MM.1S (cell line): ENCODE data around the gene ITPRIP.
A peak's percentile ranks its signal among the peaks of the same experiment; 100 is the strongest.

ENCODE experiments used
- DNase-seq: peaks from one replicate; pipeline ENCODE4 v3.0.0-alpha.2; 2015
- H2AFZ ChIP-seq: fragments of 300-600 bp; sonication (generic); 2 replicates; pipeline ENCODE4 v1.6.0; 2016; ENCODE audit warnings: antibody characterized with exemption, low read length
- H3F3A ChIP-seq: fragments of 300-600 bp; sonication (generic); 2 replicates; pipeline ENCODE4 v1.6.1; 2016; ENCODE audit warnings: mild to moderate bottlenecking, antibody characterized with exemption, low read length, moderate library complexity, mixed read lengths; ENCODE audit not compliant: insufficient read depth
- H3K27ac ChIP-seq: fragments of 300-600 bp; sonication (generic); 2 replicates; pipeline ENCODE4 v1.5.1; 2016; ENCODE audit warnings: mild to moderate bottlenecking, low read length
- H3K27me3 ChIP-seq: fragments of 300-600 bp; sonication (generic); replicated peaks from 2 replicates; pipeline ENCODE4 v1.6.0; 2016; ENCODE audit warnings: low read length; ENCODE audit not compliant: insufficient read depth
- H3K36me3 ChIP-seq: fragments of 300-600 bp; sonication (generic); replicated peaks from 2 replicates; pipeline ENCODE4 v1.6.1; 2016; ENCODE audit warnings: mild to moderate bottlenecking, low read length, mixed read lengths; ENCODE audit not compliant: insufficient read depth
- H3K4me1 ChIP-seq: fragments of 300-600 bp; sonication (generic); 2 replicates; pipeline ENCODE4 v1.6.1; 2016; ENCODE audit warnings: low read length, mixed read lengths
- H3K4me2 ChIP-seq: fragments of 300-600 bp; sonication (generic); 2 replicates; pipeline ENCODE4 v1.6.0; 2016; ENCODE audit warnings: low read depth, low read length
- H3K4me3 ChIP-seq: fragments of 300-600 bp; sonication (generic); 2 replicates; pipeline ENCODE4 v1.5.1; 2016; ENCODE audit warnings: low read length, mixed read lengths
- H3K79me2 ChIP-seq: fragments of 300-600 bp; sonication (generic); 2 replicates; pipeline ENCODE4 v1.6.1; 2016; ENCODE audit warnings: mixed run types, low read length, mixed read lengths
- H3K9ac ChIP-seq: fragments of 300-600 bp; sonication (generic); 2 replicates; pipeline ENCODE4 v1.6.1; 2016; ENCODE audit warnings: low read length, mixed read lengths
- H3K9me2 ChIP-seq: fragments of 300-600 bp; sonication (generic); replicated peaks from 2 replicates; pipeline ENCODE4 v1.6.1; 2016; ENCODE audit warnings: mild to moderate bottlenecking, low read length, mixed read lengths; ENCODE audit not compliant: insufficient read depth
- H3K9me3 ChIP-seq: fragments of 300-600 bp; sonication (generic); replicated peaks from 2 replicates; pipeline ENCODE4 v1.6.1; 2016; ENCODE audit warnings: mild to moderate bottlenecking, low read length, mixed read lengths; ENCODE audit not compliant: insufficient read depth
- H4K20me1 ChIP-seq: fragments of 300-600 bp; sonication (generic); 2 replicates; pipeline ENCODE4 v1.6.1; 2016; ENCODE audit warnings: mild to moderate bottlenecking, low read length, moderate library complexity, mixed read lengths; ENCODE audit not compliant: insufficient read depth
- EZH2 ChIP-seq: fragments of 300-600 bp; sonication (generic); optimal IDR thresholded peaks from 2 replicates; pipeline ENCODE3; 2017; ENCODE audit warnings: low read depth, mild to moderate bottlenecking, antibody characterized with exemption, low read length, mixed read lengths
- EZH2phosphoT487 ChIP-seq: fragments of 300-600 bp; sonication (generic); IDR thresholded peaks from 2 replicates; pipeline ENCODE4 v1.6.1; 2018; ENCODE audit warnings: antibody characterized with exemption, low read length
- TF ChIP-seq, protein P1 (sequence below): fragments of 300-600 bp; sonication (generic); IDR thresholded peaks from 2 replicates; pipeline ENCODE4 v1.5.1; 2016; ENCODE audit warnings: antibody characterized with exemption, low read length, mixed read lengths

ITPRIP gene

DNA sequence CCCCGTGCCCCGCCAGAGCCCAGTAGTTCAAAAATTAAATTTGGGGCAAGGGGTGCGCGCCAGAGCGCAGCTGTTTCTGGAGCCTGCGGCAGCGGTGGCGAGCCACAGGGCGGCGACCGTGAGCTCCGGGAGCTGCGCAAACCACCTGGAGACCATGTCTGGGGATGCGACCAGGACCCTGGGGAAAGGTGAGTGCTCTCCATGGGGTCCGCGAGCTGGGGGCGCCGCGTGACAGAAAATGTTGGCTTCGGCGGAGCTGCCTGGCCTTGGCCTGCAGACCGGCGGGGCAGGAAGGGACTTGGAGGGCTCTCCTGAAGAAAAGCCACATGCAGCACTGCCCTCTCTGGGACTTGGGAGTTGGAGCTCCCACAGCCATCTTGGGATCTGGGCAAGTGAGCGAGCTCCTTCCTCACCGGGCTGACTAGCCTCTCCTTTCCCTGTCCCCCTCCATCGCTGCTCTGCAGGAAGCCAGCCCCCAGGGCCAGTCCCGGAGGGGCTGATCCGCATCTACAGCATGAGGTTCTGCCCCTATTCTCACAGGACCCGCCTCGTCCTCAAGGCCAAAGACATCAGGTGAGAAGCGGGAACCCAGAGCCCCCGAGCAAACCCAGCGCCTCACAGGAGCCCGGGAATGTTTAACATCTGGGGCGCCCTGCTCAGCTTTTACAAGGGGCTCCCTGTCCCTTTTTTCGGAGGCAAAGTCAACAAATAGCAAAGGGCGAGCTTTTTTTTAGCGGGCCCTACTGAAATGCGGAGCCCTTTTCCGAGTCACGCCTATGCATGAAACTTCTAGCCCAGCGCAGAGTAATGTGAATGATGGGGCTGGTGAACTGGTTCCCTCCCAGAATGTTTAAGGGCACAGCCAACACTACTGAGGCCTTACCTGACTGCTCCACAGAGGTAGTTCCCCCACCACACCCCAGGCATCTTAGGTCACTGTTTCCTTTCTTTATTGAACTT is 63.2 kb downstream of the ITPRIP start:
- peak; percentile 27 for DNase-seq
- no peak overlapping the region for H3K27ac ChIP-seq
- H3K4me2 ChIP-seq = peak overlapping the region; percentile 78
- H3K27me3 ChIP-seq = 0 out of 2 replicates have a peak, but pooled peaks cover 4% of the 10 kb centered on the region
- H3K9ac ChIP-seq = peak overlapping the region; percentile 17; the same call in 1 of the 2 replicates
- H4K20me1 ChIP-seq = no peaks in the 10 kb centered on the region
- H3K36me3 ChIP-seq = no peaks in the 10 kb centered on the region
- H3K4me3 ChIP-seq = peak overlapping the region; percentile 46
- no peaks in the 10 kb centered on the region for H3K9me2 ChIP-seq
- no peak for TF ChIP-seq EZH2
- TF ChIP-seq, protein P1, sequence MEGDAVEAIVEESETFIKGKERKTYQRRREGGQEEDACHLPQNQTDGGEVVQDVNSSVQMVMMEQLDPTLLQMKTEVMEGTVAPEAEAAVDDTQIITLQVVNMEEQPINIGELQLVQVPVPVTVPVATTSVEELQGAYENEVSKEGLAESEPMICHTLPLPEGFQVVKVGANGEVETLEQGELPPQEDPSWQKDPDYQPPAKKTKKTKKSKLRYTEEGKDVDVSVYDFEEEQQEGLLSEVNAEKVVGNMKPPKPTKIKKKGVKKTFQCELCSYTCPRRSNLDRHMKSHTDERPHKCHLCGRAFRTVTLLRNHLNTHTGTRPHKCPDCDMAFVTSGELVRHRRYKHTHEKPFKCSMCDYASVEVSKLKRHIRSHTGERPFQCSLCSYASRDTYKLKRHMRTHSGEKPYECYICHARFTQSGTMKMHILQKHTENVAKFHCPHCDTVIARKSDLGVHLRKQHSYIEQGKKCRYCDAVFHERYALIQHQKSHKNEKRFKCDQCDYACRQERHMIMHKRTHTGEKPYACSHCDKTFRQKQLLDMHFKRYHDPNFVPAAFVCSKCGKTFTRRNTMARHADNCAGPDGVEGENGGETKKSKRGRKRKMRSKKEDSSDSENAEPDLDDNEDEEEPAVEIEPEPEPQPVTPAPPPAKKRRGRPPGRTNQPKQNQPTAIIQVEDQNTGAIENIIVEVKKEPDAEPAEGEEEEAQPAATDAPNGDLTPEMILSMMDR = peak; percentile 79
- peak overlapping the region; percentile 78 for H2AFZ ChIP-seq
- no peaks in the 10 kb centered on the region for H3K4me1 ChIP-seq
- H3F3A ChIP-seq = no peaks in the 10 kb centered on the region
- no peaks in the 10 kb centered on the region for H3K79me2 ChIP-seq
- no peaks in the 10 kb centered on the region for H3K9me3 ChIP-seq

DNA sequence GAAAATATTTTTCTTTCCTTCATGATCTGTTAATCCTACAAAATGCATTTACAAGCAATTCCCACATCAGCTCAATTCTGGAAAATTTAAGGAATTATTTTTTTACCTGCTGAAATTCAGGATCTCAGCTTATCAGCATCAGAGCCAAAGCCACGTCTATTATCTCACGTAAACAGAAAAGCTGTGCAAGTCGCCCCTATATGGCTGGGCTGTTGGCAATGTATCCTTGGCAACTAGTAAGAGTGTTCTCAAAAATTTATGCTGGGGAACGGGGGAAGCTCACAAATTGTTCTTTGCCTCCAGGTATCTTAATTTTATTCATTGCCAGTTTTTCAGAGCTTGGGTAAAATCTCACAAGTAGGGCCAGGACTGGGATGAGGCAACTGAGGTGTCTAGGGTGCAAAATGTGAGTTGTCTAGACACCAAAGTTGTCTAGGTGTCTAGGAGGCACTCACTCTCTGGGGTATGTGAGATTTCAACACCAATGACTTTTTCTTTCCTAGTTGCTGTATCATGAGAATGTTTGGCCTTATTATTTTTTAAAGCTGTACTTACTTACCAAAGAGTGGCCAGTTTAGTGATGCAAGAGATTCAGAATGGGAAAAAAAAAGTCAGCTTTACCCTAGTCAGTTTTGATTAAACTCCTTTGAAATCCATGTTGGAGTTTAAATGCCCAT is 64.2 kb downstream of the ITPRIP start:
- H3K9me3 ChIP-seq = no peaks in the 10 kb centered on the region
- H3F3A ChIP-seq = no peaks in the 10 kb centered on the region
- H3K27me3 ChIP-seq = 0 out of 2 replicates have a peak, but pooled peaks cover 4% of the 10 kb centered on the region
- no peaks in the 10 kb centered on the region for H3K4me1 ChIP-seq
- no peak overlapping the region; the same call in 1 of the 2 replicates for H3K4me2 ChIP-seq
- H3K27ac ChIP-seq = no peak overlapping the region
- TF ChIP-seq, protein P1 = no peak
- no peak for TF ChIP-seq EZH2
- DNase-seq = no peak
- no peaks in the 10 kb centered on the region for H4K20me1 ChIP-seq
- no peaks in the 10 kb centered on the region for H3K79me2 ChIP-seq
- H3K36me3 ChIP-seq = no peaks in the 10 kb centered on the region
- H2AFZ ChIP-seq = peak overlapping the region; percentile 78
- no peaks in the 10 kb centered on the region for H3K9me2 ChIP-seq
- no peak overlapping the region for H3K9ac ChIP-seq
- H3K4me3 ChIP-seq = no peak overlapping the region

DNA sequence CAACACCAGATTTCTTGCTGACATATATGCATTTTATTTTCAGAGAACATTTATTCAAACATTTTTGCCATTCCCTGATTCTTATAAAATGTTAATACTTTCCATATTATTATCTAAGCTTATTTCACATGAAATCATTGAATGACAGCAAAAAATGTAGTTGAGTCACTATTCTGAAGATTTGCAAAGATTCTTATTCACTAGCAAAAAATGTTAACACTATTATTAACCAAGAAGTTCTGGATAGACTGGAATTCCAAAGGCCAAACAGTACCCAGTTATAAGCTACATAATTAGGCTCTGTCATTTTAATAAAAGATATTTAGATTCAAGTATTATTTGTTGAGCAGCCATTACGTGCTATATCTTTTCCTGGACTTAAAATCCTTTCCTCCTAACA is 65.0 kb downstream of the ITPRIP start:
- Histone ChIP-seq H3K4me3 (no peak overlapping the region), H3K9me2 (no peaks in the 10 kb centered on the region), H3K27me3 (0 out of 2 replicates have a peak, but pooled peaks cover 4% of the 10 kb centered on the region), H3K79me2 (peaks cover 4% of the 10 kb centered on the region), H2AFZ (no peak overlapping the region), H3K4me1 (no peaks in the 10 kb centered on the region), H4K20me1 (no peaks in the 10 kb centered on the region), H3K4me2 (no peak overlapping the region), H3K36me3 (no peaks in the 10 kb centered on the region), H3F3A (0 out of 2 replicates have a peak, but pooled peaks cover 5% of the 10 kb centered on the region), H3K9ac (no peak overlapping the region), H3K27ac (no peak overlapping the region), H3K9me3 (no peaks in the 10 kb centered on the region)
- TF ChIP-seq EZH2phosphoT487 (no peak), EZH2 (no peak)
- TF ChIP-seq, protein P1 = no peak
- no peak for DNase-seq
